T-helper 1 cell treated with Interleukin-12 subunit alpha and Interleukin-12 subunit beta and Interleukin-4 antibody, amounts not matched to agents 30 μg/mL and 1 μg/mL, for 36 hours (primary cell): ENCODE data around the gene EPHA8.

Experiments
- H3K27ac Mint-ChIP-seq: one replicate; pipeline ENCODE4 v1.8.0; 2021; ENCODE audit warnings: mild to moderate bottlenecking, mixed read lengths
- H3K27me3 Mint-ChIP-seq: one replicate; pipeline ENCODE4 v1.8.0; 2021; ENCODE audit warnings: low read depth, mixed read lengths
- H3K36me3 Mint-ChIP-seq: one replicate; pipeline ENCODE4 v1.8.0; 2021; ENCODE audit warnings: low read depth, mixed read lengths
- H3K4me1 Mint-ChIP-seq: one replicate; pipeline ENCODE4 v1.8.0; 2021; ENCODE audit warnings: low read depth, mixed read lengths
- H3K4me3 Mint-ChIP-seq: one replicate; pipeline ENCODE4 v1.8.0; 2021; ENCODE audit warnings: mild to moderate bottlenecking, moderate library complexity, mixed read lengths
- H3K9me3 Mint-ChIP-seq: one replicate; pipeline ENCODE4 v1.8.0; 2021; ENCODE audit warnings: mixed read lengths

The EPHA8 gene

DNA sequence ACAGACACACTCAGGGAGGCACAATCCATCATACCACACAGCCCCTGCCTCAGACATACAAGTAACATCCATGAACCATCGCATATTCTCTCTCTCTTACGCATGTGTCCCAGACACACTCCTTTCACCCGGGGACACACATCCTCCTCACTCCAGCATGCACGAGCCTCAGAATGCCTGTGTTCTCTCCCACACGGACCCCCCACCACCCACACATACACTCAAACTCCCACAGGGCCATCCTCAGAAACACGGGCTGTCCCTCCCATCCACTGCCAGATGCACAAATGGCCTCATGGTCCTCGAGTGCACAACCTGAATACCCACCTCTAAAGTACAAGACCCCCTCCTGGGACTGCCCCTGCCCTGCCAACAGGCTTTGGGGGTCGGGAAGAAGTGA, 78.0 kb downstream of the EPHA8 start:
- no peaks in the 10 kb centered on the region for H3K4me1 Mint-ChIP-seq
- no peaks in the 10 kb centered on the region for H3K36me3 Mint-ChIP-seq
- no peaks in the 10 kb centered on the region for H3K27me3 Mint-ChIP-seq
- H3K27ac Mint-ChIP-seq = no peak overlapping the region
- no peaks in the 10 kb centered on the region for H3K9me3 Mint-ChIP-seq
- no peak overlapping the region for H3K4me3 Mint-ChIP-seq

DNA sequence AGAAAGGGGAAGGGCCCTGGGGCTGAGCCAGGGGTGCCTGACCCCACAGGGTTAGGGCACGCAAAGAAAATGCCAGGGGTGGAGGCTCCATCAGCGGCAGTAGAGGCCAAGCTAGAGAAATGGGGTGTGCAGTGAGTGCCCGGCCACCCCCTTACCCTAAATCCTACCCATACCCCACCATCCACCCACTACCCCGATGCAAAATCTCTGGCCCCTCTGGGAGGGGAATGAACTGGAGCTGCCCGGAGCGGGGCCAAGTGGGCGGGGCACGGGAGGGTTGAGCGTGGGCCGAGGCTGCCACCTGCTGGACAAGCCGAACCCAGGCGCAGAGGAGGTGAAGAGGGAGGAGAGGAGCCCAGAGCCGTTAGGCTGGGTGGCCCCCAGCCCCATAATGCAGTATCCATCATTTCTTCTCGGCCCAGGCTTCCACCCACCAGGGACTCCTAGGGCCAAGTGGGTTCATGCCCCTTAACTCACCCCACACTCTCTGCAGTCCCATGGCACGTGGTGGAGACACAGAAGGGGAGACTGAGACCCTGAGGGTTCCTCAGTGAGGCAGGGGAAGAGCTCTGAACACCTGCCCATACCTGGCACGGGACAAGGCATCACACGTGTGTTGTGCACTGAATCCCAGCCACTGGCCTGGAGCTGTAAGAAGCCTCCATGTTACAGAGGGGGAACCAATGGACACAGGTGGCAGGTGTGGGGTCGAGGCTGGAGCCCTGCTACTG, 78.8 kb downstream of the EPHA8 start:
- Mint-ChIP-seq H3K9me3 (no peaks in the 10 kb centered on the region), H3K36me3 (no peaks in the 10 kb centered on the region), H3K4me3 (no peak overlapping the region), H3K27me3 (no peaks in the 10 kb centered on the region), H3K4me1 (no peaks in the 10 kb centered on the region), H3K27ac (no peak overlapping the region)

DNA sequence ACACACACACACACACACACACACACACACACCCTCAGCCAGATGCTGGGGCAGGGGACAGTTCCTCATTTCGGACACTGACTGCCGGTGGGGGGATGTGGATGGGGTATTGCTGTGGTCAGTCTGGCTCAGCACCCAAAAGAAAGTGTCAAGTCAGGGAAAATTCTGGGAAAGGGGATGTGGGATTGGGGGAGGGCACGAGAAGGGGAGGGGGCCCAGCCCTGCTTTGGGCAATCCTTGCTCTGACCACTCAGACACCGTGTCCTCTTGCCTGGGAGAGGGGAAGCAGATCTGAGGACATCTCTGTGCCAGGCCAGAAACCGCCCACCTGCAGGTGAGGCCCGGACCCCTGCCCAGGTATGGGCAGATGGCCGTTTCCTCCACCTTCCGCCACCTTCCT, 80.1 kb downstream of the EPHA8 start, which contains the start of gene C1QC:
C1QC (plus strand) TSS at position 253 of the 400 bp plus-strand sequence. CDS start 391 bp downstream, outside the sequence.
- no peaks in the 10 kb centered on the region for H3K27me3 Mint-ChIP-seq
- no peak within 1 kb of the TSS for H3K4me3 Mint-ChIP-seq
- no peaks in the 10 kb centered on the region for H3K36me3 Mint-ChIP-seq
- no peaks in the 10 kb centered on the region for H3K4me1 Mint-ChIP-seq
- H3K27ac Mint-ChIP-seq = no peak within 1 kb of the TSS
- H3K9me3 Mint-ChIP-seq = no peaks in the 10 kb centered on the region

DNA sequence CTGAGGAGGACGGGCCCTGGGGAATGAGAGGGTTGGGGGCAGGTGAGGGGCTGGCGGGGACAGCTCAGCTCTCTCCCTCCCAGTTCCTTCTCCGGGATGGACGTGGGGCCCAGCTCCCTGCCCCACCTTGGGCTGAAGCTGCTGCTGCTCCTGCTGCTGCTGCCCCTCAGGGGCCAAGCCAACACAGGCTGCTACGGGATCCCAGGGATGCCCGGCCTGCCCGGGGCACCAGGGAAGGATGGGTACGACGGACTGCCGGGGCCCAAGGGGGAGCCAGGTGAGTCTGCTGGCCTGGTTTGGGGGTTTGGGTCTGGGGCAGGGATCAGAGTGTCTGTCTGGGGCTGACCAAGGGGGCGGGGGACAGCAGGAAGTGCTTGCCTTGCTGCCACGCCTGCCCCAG, 80.6 kb downstream of the EPHA8 start:
- H3K27ac Mint-ChIP-seq = no peak overlapping the region
- no peaks in the 10 kb centered on the region for H3K9me3 Mint-ChIP-seq
- H3K36me3 Mint-ChIP-seq = no peaks in the 10 kb centered on the region
- no peak overlapping the region for H3K4me3 Mint-ChIP-seq
- H3K4me1 Mint-ChIP-seq = no peaks in the 10 kb centered on the region
- no peaks in the 10 kb centered on the region for H3K27me3 Mint-ChIP-seq

DNA sequence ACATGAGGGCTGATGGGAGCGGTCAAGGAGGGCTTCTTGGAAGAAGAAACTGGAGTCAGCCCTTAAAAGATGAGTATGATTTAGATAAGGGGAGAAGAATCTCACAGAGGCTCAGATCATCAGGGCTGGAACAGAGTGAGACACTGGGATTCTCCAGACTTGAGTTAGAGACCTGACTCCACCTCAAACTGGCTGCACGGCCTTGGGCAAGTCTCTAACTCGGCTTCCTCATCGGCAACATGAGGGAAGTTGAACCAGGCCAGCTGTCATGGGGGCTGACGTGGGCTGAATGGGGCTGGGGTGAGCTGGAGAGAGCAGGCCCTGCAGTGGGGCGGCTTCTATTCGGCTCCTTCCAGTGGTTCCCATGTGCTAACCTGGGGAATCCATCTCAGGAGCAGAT, 82.6 kb downstream of the EPHA8 start:
- H3K27ac Mint-ChIP-seq = no peak overlapping the region
- no peaks in the 10 kb centered on the region for H3K36me3 Mint-ChIP-seq

DNA sequence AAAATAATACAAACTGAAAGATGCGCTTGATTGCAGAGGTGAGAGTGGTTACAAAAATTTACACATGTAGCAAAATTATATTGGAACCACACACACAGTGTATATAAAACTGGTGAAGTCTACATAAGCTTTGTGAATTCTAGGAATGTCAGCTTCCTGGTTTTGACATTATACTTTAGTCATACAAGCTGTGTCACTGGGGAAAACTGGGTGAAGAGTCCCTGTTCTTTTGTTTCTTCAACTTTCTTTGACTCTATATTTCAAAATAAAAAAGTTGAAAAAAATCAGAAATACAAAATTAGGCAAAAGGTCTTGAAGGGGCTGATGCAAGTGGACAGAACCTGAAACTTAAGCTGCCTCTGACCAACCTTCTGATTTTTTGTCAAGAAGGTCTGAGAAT, 83.1 kb downstream of the EPHA8 start:
- H3K9me3 Mint-ChIP-seq = no peaks in the 10 kb centered on the region
- no peak overlapping the region for H3K27ac Mint-ChIP-seq
- no peaks in the 10 kb centered on the region for H3K4me1 Mint-ChIP-seq
- no peaks in the 10 kb centered on the region for H3K36me3 Mint-ChIP-seq
- no peaks in the 10 kb centered on the region for H3K27me3 Mint-ChIP-seq
- H3K4me3 Mint-ChIP-seq = no peak overlapping the region

More for the DNA sequence above, 82.6 kb downstream of the EPHA8 start:
- H3K27me3 Mint-ChIP-seq = no peaks in the 10 kb centered on the region
- no peaks in the 10 kb centered on the region for H3K4me1 Mint-ChIP-seq
- no peaks in the 10 kb centered on the region for H3K9me3 Mint-ChIP-seq
- H3K4me3 Mint-ChIP-seq = no peak overlapping the region

DNA sequence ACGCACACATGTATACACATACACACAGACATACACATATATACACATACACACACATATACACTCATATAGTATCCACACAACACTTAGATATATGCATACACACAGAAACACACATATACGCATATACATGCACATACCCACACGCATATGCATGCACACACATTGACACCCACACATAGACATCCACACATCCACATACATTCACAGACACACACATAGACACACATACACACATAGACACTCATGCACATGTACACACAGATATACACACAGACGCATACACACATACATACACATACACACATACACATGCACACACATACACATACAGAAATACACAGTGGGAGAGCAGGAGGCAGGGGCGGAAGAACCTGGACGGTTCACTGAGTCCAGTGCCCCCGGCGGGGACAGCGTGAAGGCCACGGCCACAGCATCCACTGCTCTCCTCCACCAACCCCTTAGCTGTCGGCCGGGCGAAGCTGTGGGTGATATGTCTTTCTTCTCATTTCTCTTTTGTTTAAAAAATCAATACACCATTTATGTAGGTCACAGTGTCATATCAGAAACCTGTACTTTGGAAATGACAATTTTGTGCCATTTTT, 86.9 kb downstream of the EPHA8 start:
- no peak overlapping the region for H3K27ac Mint-ChIP-seq
- no peaks in the 10 kb centered on the region for H3K27me3 Mint-ChIP-seq
- no peaks in the 10 kb centered on the region for H3K36me3 Mint-ChIP-seq
- no peaks in the 10 kb centered on the region for H3K4me1 Mint-ChIP-seq
- H3K4me3 Mint-ChIP-seq = no peak overlapping the region
- no peaks in the 10 kb centered on the region for H3K9me3 Mint-ChIP-seq

DNA sequence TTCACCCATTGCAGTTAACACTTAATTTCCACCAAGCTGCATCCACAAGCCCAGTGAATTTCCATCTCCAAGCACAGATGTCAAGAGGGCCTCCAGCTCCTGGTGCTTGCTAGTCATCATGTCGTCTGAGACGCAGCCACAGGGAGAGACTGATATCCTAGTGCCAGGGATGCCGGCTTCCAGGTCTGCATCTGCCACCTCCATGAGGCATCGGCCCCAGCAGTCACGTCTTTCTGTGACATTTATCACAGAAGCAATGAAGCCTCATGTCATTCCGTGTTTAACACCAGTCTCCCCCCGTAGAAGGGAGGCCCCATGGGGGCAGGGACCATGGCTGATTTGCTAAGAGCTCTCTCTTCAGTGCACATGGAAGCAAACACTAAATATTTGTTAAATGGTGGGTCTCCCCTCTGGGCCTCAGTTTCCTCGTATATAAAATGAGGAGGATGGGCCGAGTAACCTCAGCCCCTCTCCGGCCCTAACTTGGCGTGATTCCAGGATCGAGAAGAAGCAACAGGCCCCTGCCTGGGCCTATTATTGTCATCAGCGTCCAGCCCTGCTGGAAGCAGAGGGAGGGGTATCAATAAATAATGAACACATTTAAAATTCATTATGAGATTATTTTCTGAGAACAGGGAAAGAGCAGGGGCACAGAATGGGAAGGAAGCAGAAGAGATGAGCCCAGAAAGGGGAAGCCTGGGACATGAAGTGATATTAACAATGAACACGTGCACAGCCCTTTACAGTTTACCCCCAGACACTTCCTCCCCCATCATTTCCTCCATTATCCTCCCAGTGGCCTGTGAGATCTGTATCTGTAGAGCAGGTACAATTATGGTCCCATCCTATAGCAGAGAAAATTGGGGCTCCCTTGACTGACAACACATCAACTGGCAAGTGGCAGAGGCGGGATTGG, 88.9 kb downstream of the EPHA8 start:
- H3K9me3 Mint-ChIP-seq = no peaks in the 10 kb centered on the region
- H3K4me3 Mint-ChIP-seq = no peak overlapping the region
- H3K4me1 Mint-ChIP-seq = no peaks in the 10 kb centered on the region
- H3K36me3 Mint-ChIP-seq = no peaks in the 10 kb centered on the region
- H3K27me3 Mint-ChIP-seq = no peaks in the 10 kb centered on the region
- no peak overlapping the region for H3K27ac Mint-ChIP-seq

DNA sequence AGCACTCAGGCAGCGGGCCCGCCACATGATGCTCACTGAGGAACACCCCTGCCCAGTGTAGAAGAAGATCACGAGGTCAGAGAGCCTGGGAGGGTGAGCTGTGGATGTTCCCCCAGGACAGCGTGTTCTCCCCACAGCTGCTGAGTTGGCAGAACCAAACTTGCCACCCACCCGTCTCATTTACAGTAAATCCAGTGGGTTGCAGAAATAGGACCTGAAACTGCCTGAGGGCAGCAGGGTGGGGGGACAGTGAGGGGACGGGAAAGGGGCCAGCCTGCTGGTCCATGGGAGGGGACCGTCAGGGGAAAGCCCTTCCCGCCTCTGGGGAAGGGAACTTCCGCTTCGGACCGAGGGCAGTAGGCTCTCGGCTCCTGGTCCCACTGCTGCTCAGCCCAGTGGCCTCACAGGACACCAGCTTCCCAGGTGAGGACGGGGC, 89.6 kb downstream of the EPHA8 start, which contains the start of gene C1QB:
C1QB (plus strand) TSS at position 356 of the 436 bp plus-strand sequence. CDS start 6,227 bp downstream, outside the sequence.
- no peaks in the 10 kb centered on the region for H3K36me3 Mint-ChIP-seq
- no peaks in the 10 kb centered on the region for H3K4me1 Mint-ChIP-seq
- H3K9me3 Mint-ChIP-seq = no peaks in the 10 kb centered on the region
- no peak within 1 kb of the TSS for H3K27ac Mint-ChIP-seq
- H3K27me3 Mint-ChIP-seq = no peaks in the 10 kb centered on the region
- H3K4me3 Mint-ChIP-seq = no peak within 1 kb of the TSS
